H9 (cell line): ENCODE data around the gene USP20. TPM values are rescaled to one million over a fixed set of nuclear protein-coding genes. Genes with fewer than 3 reads are reported as not detected.

Source experiments
- DNase-seq: peaks from one replicate; pipeline ENCODE4 v3.0.0-alpha.2; 2017
- H2AFZ ChIP-seq: one replicate; pipeline ENCODE4 v1.6.1; 2013; ENCODE audit warnings: mild to moderate bottlenecking, low read length, control low read depth, moderate library complexity
- H2AK5ac ChIP-seq: 2 replicates; pipeline ENCODE4 v1.6.1; 2013; ENCODE audit warnings: low read length, control low read depth, mixed read lengths; ENCODE audit not compliant: insufficient read length
- H2BK120ac ChIP-seq: one replicate; pipeline ENCODE4 v1.6.1; 2013; ENCODE audit warnings: low read depth, mild to moderate bottlenecking, low read length, control low read depth, inconsistent platforms; ENCODE audit not compliant: poor library complexity, severe bottlenecking
- H2BK12ac ChIP-seq: 2 replicates; pipeline ENCODE4 v1.6.1; 2013; ENCODE audit warnings: low read length, control low read depth, mixed read lengths, low read depth; ENCODE audit not compliant: insufficient read length
- H2BK15ac ChIP-seq: 2 replicates; pipeline ENCODE4 v1.6.1; 2013; ENCODE audit warnings: low read depth, low read length, control low read depth
- H2BK20ac ChIP-seq: one replicate; pipeline ENCODE4 v1.6.1; 2013; ENCODE audit warnings: low read depth, mild to moderate bottlenecking, low read length, control low read depth, inconsistent platforms; ENCODE audit not compliant: poor library complexity, severe bottlenecking
- H2BK5ac ChIP-seq: 2 replicates; pipeline ENCODE4 v1.6.1; 2013; ENCODE audit warnings: low read length, control low read depth, mixed read lengths; ENCODE audit not compliant: insufficient read length
- H3K14ac ChIP-seq: 2 replicates; pipeline ENCODE4 v1.6.1; 2013; ENCODE audit warnings: low read length, control low read depth; ENCODE audit not compliant: insufficient read depth
- H3K18ac ChIP-seq: 2 replicates; pipeline ENCODE4 v1.6.1; 2013; ENCODE audit warnings: low read depth, mild to moderate bottlenecking, mixed read lengths, low read length, control low read depth; ENCODE audit not compliant: insufficient read length
- H3K23ac ChIP-seq: 2 replicates; pipeline ENCODE4 v1.6.1; 2013; ENCODE audit warnings: low read length, control low read depth, mixed read lengths, low read depth; ENCODE audit not compliant: insufficient read length
- H3K23me2 ChIP-seq: 2 replicates; pipeline ENCODE4 v1.6.1; 2013; ENCODE audit warnings: low read depth, mild to moderate bottlenecking, mixed read lengths, low read length, control low read depth; ENCODE audit not compliant: insufficient read length, poor library complexity, severe bottlenecking
- H3K27ac ChIP-seq: 2 replicates; pipeline ENCODE4 v1.5.1; 2013; ENCODE audit warnings: low read length, control low read depth, mixed read lengths, low read depth; ENCODE audit not compliant: insufficient read length
- H3K27me3 ChIP-seq: 2 replicates; pipeline ENCODE4 v1.6.1; 2013; ENCODE audit warnings: low read length, control low read depth, inconsistent platforms; ENCODE audit not compliant: insufficient read depth
- H3K4ac ChIP-seq: 2 replicates; pipeline ENCODE4 v1.6.1; 2013; ENCODE audit warnings: low read depth, mild to moderate bottlenecking, control low read depth, inconsistent platforms, low read length, moderate library complexity
- H3K4me1 ChIP-seq: 2 replicates; pipeline ENCODE4 v1.6.1; 2013; ENCODE audit warnings: low read length, control low read depth, inconsistent platforms; ENCODE audit not compliant: insufficient read depth
- H3K4me2 ChIP-seq: 2 replicates; pipeline ENCODE4 v1.6.1; 2013; ENCODE audit warnings: low read length, control low read depth, mixed read lengths; ENCODE audit not compliant: insufficient read length, insufficient read depth
- H3K56ac ChIP-seq: 2 replicates; pipeline ENCODE4 v1.6.1; 2013; ENCODE audit warnings: low read depth, mild to moderate bottlenecking, mixed read lengths, low read length, control low read depth; ENCODE audit not compliant: insufficient read length
- H3K79me1 ChIP-seq: 2 replicates; pipeline ENCODE4 v1.6.1; 2013; ENCODE audit warnings: low read depth, mild to moderate bottlenecking, moderate library complexity, low read length, control low read depth, inconsistent platforms; ENCODE audit not compliant: insufficient read depth, poor library complexity, severe bottlenecking
- H3K79me2 ChIP-seq: 2 replicates; pipeline ENCODE4 v1.6.1; 2013; ENCODE audit warnings: low read length, control low read depth, inconsistent platforms; ENCODE audit not compliant: insufficient read depth
- H3K9ac ChIP-seq: 2 replicates; pipeline ENCODE4 v1.6.1; 2013; ENCODE audit warnings: low read length, control low read depth, mixed read lengths; ENCODE audit not compliant: insufficient read length; ENCODE audit errors: extremely low read depth
- H3K9me3 ChIP-seq: one replicate; pipeline ENCODE4 v1.6.1; 2013; ENCODE audit warnings: low read depth, low read length, inconsistent platforms; ENCODE audit not compliant: control insufficient read depth
- H3T11ph ChIP-seq: one replicate; pipeline ENCODE4 v1.6.1; 2013; ENCODE audit warnings: mild to moderate bottlenecking, low read length, control low read depth, inconsistent platforms
- H4K20me1 ChIP-seq: one replicate; pipeline ENCODE4 v1.6.1; 2013; ENCODE audit not compliant: control insufficient read depth, insufficient read length, insufficient read depth
- H4K5ac ChIP-seq: 2 replicates; pipeline ENCODE4 v1.6.1; 2013; ENCODE audit warnings: low read depth, mild to moderate bottlenecking, mixed read lengths, low read length, control low read depth; ENCODE audit not compliant: insufficient read length
- H4K8ac ChIP-seq: replicated peaks from 2 replicates; pipeline ENCODE4 v1.6.1; 2013; ENCODE audit warnings: low read length, control low read depth, mixed read lengths, low read depth; ENCODE audit not compliant: insufficient read length
- H4K91ac ChIP-seq: 2 replicates; pipeline ENCODE4 v1.6.1; 2013; ENCODE audit warnings: low read depth, mild to moderate bottlenecking, moderate library complexity, mixed read lengths, low read length, control low read depth; ENCODE audit not compliant: insufficient read length
- H3K27ac Mint-ChIP-seq, 3 experiments: 2 replicates in 2 of 3; 3 replicates in 1 of 3; pipeline ENCODE4 v1.8.0; 2020 to 2021; ENCODE audit warnings: mixed read lengths in 3 of 3, mild to moderate bottlenecking in 1 of 3, moderate library complexity in 1 of 3
- H3K27me3 Mint-ChIP-seq: 2 replicates; pipeline ENCODE4 v1.8.0; 2021; ENCODE audit warnings: low read depth, mild to moderate bottlenecking, moderate library complexity, mixed read lengths
- H3K36me3 Mint-ChIP-seq, 3 experiments: 2 replicates in 2 of 3; 3 replicates in 1 of 3; pipeline ENCODE4 v1.8.0; 2020 to 2021; ENCODE audit warnings: low read depth in 3 of 3, mixed read lengths in 3 of 3; ENCODE audit not compliant: insufficient read depth in 1 of 3
- H3K4me1 Mint-ChIP-seq, 2 experiments: 2 replicates each; pipeline ENCODE4 v1.8.0; 2020; ENCODE audit warnings: mixed read lengths in 2 of 2
- H3K4me3 Mint-ChIP-seq, 2 experiments: 2 replicates in 1 of 2; 3 replicates in 1 of 2; pipeline ENCODE4 v1.8.0; 2020 to 2021; ENCODE audit warnings: mild to moderate bottlenecking in 2 of 2, mixed read lengths in 2 of 2, moderate library complexity in 1 of 2
- H3K9me3 Mint-ChIP-seq, 2 experiments: 2 replicates in 1 of 2; 3 replicates in 1 of 2; pipeline ENCODE4 v1.8.0; 2020; ENCODE audit warnings: mild to moderate bottlenecking in 2 of 2, mixed read lengths in 2 of 2, moderate library complexity in 1 of 2
- WGBS: extraction: QIAGEN DNeasy Blood & Tissue Kit; methylation state at CpG from one replicate; pipeline ENCODE4 v1.1.7; 2013; ENCODE audit warnings: missing lambda C conversion rate, low lambda C conversion rate, mixed read lengths; ENCODE audit not compliant: insufficient read length; ENCODE audit errors: extremely low coverage; 5-methylcytosine and 5-hydroxymethylcytosine counted together
- total RNA-seq: library from RNA; stranded (reverse); gene quantifications from 2 replicates; pipeline ENCODE4 v1.2.1, GENCODE V29; 2021
- TF ChIP-seq, protein P1 (sequence below): fragments of 200-600 bp; sonication (generic); conservative IDR thresholded peaks from 3 replicates; pipeline ENCODE4 v1.8.0; 2021; ENCODE audit warnings: antibody characterized with exemption, mild to moderate bottlenecking

Gene USP20
- total RNA-seq, 1 experiment from 2014 or later, result 20.9 TPM

GRCh38 chr9:129828051-129828450 lies 7.2 kb upstream of the USP20 start:
- no peak overlapping the region for H2BK15ac ChIP-seq

More at GRCh38 chr9:129828051-129828450, 7.2 kb upstream of the USP20 start:
- no peaks in the 10 kb centered on the region for H3K79me1 ChIP-seq
- Mint-ChIP-seq H3K27me3 (no peaks in the 10 kb centered on the region), H3K9me3 (no peaks in the 10 kb centered on the region), H3K36me3 (peaks cover 17 to 54% (median 45%) of the 10 kb centered on the region in 3 experiments; a peak in 6 of 7 replicates), H3K4me3 (no peak overlapping the region), H3K4me1 (peaks cover under 1 to 1% of the 10 kb centered on the region in 2 experiments; a peak in 3 of 4 replicates), H3K27ac (no peak overlapping the region)
- H3K79me2 ChIP-seq, result no peaks in the 10 kb centered on the region; the same call in 1 of the 2 replicates
- no peak overlapping the region for H2AFZ ChIP-seq
- H2BK5ac ChIP-seq, result no peak overlapping the region
- H3K4ac ChIP-seq, result no peak overlapping the region
- TF ChIP-seq, protein P1, sequence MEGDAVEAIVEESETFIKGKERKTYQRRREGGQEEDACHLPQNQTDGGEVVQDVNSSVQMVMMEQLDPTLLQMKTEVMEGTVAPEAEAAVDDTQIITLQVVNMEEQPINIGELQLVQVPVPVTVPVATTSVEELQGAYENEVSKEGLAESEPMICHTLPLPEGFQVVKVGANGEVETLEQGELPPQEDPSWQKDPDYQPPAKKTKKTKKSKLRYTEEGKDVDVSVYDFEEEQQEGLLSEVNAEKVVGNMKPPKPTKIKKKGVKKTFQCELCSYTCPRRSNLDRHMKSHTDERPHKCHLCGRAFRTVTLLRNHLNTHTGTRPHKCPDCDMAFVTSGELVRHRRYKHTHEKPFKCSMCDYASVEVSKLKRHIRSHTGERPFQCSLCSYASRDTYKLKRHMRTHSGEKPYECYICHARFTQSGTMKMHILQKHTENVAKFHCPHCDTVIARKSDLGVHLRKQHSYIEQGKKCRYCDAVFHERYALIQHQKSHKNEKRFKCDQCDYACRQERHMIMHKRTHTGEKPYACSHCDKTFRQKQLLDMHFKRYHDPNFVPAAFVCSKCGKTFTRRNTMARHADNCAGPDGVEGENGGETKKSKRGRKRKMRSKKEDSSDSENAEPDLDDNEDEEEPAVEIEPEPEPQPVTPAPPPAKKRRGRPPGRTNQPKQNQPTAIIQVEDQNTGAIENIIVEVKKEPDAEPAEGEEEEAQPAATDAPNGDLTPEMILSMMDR, result no peak
- no peak overlapping the region for H3K4me2 ChIP-seq
- no peak overlapping the region for H2AK5ac ChIP-seq
- no peak overlapping the region for H3K23ac ChIP-seq
- H3T11ph ChIP-seq, result no peak overlapping the region
- H3K23me2 ChIP-seq, result peaks cover 2% of the 10 kb centered on the region
- H4K8ac ChIP-seq, result no peak overlapping the region
- no peak overlapping the region for H3K18ac ChIP-seq
- H2BK20ac ChIP-seq, result no peak overlapping the region
- H4K5ac ChIP-seq, result no peak overlapping the region
- no peaks in the 10 kb centered on the region for H4K20me1 ChIP-seq
- no peak overlapping the region for H4K91ac ChIP-seq
- no peak overlapping the region for H3K27ac ChIP-seq
- no peak overlapping the region for H3K56ac ChIP-seq
- H3K27me3 ChIP-seq, result no peaks in the 10 kb centered on the region
- no peak for DNase-seq
- no CpG with 5 or more reads among the region's 9 CpGs for WGBS
- no peaks in the 10 kb centered on the region for H3K9me3 ChIP-seq
- H3K4me1 ChIP-seq, result no peaks in the 10 kb centered on the region
- no peak overlapping the region for H3K14ac ChIP-seq
- no peak overlapping the region for H3K9ac ChIP-seq
- H2BK120ac ChIP-seq, result no peak overlapping the region
- no peak overlapping the region for H2BK12ac ChIP-seq
